Measurements from ENCODE around the gene RMND5B.

GRCh38 chr5:178194026-178194425 lies 63.2 kb downstream of the RMND5B start:
- TF ChIP-seq CREB1 (IDR thresholded peaks at IDR 0.05; ENCODE audit: low read depth) (no peak), NFIC (IDR thresholded peaks at IDR 0.05) (no peak), EP300 (IDR thresholded peaks at IDR 0.05; ENCODE audit: borderline replicate concordance) (no peak), TEAD4 (IDR thresholded peaks at IDR 0.05) (no peak), MAX (IDR thresholded peaks at IDR 0.05) (no peak), REST (IDR thresholded peaks at IDR 0.05; ENCODE audit: low read depth) (no peak), RAD21 (IDR thresholded peaks at IDR 0.05; ENCODE audit: low read depth) (no peak), YY1 (IDR thresholded peaks at IDR 0.05; ENCODE audit: low read depth) (no peak), CEBPB (IDR thresholded peaks at IDR 0.05) (no peak), ZBTB7A (IDR thresholded peaks at IDR 0.05; ENCODE audit: low read depth) (no peak)

All from Ishikawa (cell line).